Activated CD8-positive, alpha-beta memory T cell treated with anti-CD3 and anti-CD28 coated beads, Interleukin-2, amount 10 ng/mL, durations not matched to agents 7 days and 5 days (primary cell): Measurements from ENCODE around the gene FGF23. TPM values are rescaled to one million over a fixed set of nuclear protein-coding genes. Genes with fewer than 3 reads are reported as not detected.
A peak's percentile ranks its signal among the peaks of the same experiment; 100 is the strongest.

Experiments
- ATAC-seq: fragments of 150-1000 bp; cut with Tn5 transposase; one replicate; pipeline ENCODE4 v1.10.0; 2021; ENCODE audit warnings: moderate library complexity
- CTCF ChIA-PET: fragments of 350-600 bp; sonication (Branson Sonifier 250); formaldehyde crosslinking; loops from one replicate; lab custom pipeline; 2021; ENCODE audit warnings: antibody characterized with exemption; lab: Charles Lee
- DNase-seq: peaks from one replicate; pipeline ENCODE4 v3.0.0-alpha.2; 2020
- H3K27ac Mint-ChIP-seq: one replicate; pipeline ENCODE4 v1.8.0; 2021; ENCODE audit warnings: mild to moderate bottlenecking, mixed read lengths
- H3K27me3 Mint-ChIP-seq: one replicate; pipeline ENCODE4 v1.8.0; 2021; ENCODE audit warnings: mixed read lengths
- H3K36me3 Mint-ChIP-seq: one replicate; pipeline ENCODE4 v1.8.0; 2021; ENCODE audit warnings: mild to moderate bottlenecking, mixed read lengths
- H3K4me1 Mint-ChIP-seq: one replicate; pipeline ENCODE4 v1.8.0; 2021; ENCODE audit warnings: mixed read lengths
- H3K4me3 Mint-ChIP-seq: one replicate; pipeline ENCODE4 v1.8.0; 2021; ENCODE audit warnings: mild to moderate bottlenecking, moderate library complexity, mixed read lengths
- H3K9me3 Mint-ChIP-seq: one replicate; pipeline ENCODE4 v1.8.0; 2022; ENCODE audit warnings: low read depth, mixed read lengths
- total RNA-seq, 2 experiments: library from RNA; stranded (reverse); gene quantifications; one replicate each; pipeline ENCODE4 v1.2.3, GENCODE V29; 2021

Gene FGF23
- total RNA-seq = not detected

GRCh38 chr12:4379405-4379804, at the start of gene FGF23:
Gene FGF23, minus strand, starts transcription at chr12:4379712. Its CDS starts 130 bp downstream, at chr12:4379582.
- H3K36me3 Mint-ChIP-seq = no peaks in the 10 kb centered on the region
- no peak within 1 kb of the TSS for H3K4me3 Mint-ChIP-seq
- no peaks in the 10 kb centered on the region for H3K4me1 Mint-ChIP-seq
- peaks cover 62% of the 10 kb centered on the region for H3K27me3 Mint-ChIP-seq
- H3K27ac Mint-ChIP-seq = no peak within 1 kb of the TSS
- no peak for ATAC-seq
- CTCF ChIA-PET = interaction anchor here (1.1 kb wide), 1 partner anchor 494 kb away, joined by 3 read pairs; no protein-coding TSS in a partner anchor
- no peak for DNase-seq
- H3K9me3 Mint-ChIP-seq = no peaks in the 10 kb centered on the region

- H3K27me3 Mint-ChIP-seq = peaks cover 5% of the 10 kb centered on the region
- no peaks in the 10 kb centered on the region for H3K36me3 Mint-ChIP-seq
- ATAC-seq = no peak
- CTCF ChIA-PET = interaction anchor here (1.6 kb wide), 1 partner anchor 102 kb away, joined by 4 read pairs; no protein-coding TSS in a partner anchor
- no peaks in the 10 kb centered on the region for H3K9me3 Mint-ChIP-seq
- no peaks in the 10 kb centered on the region for H3K4me1 Mint-ChIP-seq
- no peak overlapping the region for H3K27ac Mint-ChIP-seq
- DNase-seq = no peak
- H3K4me3 Mint-ChIP-seq = no peak overlapping the region
Measured at GRCh38 chr12:4424422-4424821, 44.9 kb upstream of the FGF23 start.

- Mint-ChIP-seq H3K9me3 (no peaks in the 10 kb centered on the region), H3K36me3 (no peaks in the 10 kb centered on the region), H3K27ac (no peak overlapping the region), H3K4me1 (no peaks in the 10 kb centered on the region), H3K4me3 (no peak overlapping the region), H3K27me3 (peaks cover 9% of the 10 kb centered on the region)
- DNase-seq (no peak), ATAC-seq (no peak)
- CTCF ChIA-PET = interaction anchor here (1.6 kb wide), 1 partner anchor 103 kb away, joined by 4 read pairs; no protein-coding TSS in a partner anchor
Measured at GRCh38 chr12:4423528-4424195, 44.1 kb upstream of the FGF23 start.

- Mint-ChIP-seq H3K27ac (no peak overlapping the region), H3K4me3 (no peak overlapping the region), H3K4me1 (no peaks in the 10 kb centered on the region), H3K36me3 (no peaks in the 10 kb centered on the region), H3K27me3 (peaks cover 14% of the 10 kb centered on the region), H3K9me3 (no peaks in the 10 kb centered on the region)
- no peak for DNase-seq
- no peak for ATAC-seq
- CTCF ChIA-PET = interaction anchor here (1.3 to 2.6 kb wide), 4 partner anchors 8 to 103 kb away, joined by 3 to 8 read pairs (median 4); no protein-coding TSS in a partner anchor
Measured at GRCh38 chr12:4422985-4423384, 43.5 kb upstream of the FGF23 start.

GRCh38 chr12:4421590-4422031, 42.1 kb upstream of the FGF23 start:
- DNase-seq (no peak), ATAC-seq (peak; percentile 66)
- H3K9me3 Mint-ChIP-seq = no peaks in the 10 kb centered on the region
- CTCF ChIA-PET = interaction anchor here (0.6 to 2.9 kb wide), 14 partner anchors 9 to 110 kb away, joined by 3 to 13 read pairs (median 4); no protein-coding TSS in a partner anchor
- no peaks in the 10 kb centered on the region for H3K4me1 Mint-ChIP-seq
- H3K27me3 Mint-ChIP-seq = peaks cover 18% of the 10 kb centered on the region
- H3K4me3 Mint-ChIP-seq = no peak overlapping the region
- no peak overlapping the region for H3K27ac Mint-ChIP-seq
- no peaks in the 10 kb centered on the region for H3K36me3 Mint-ChIP-seq

GRCh38 chr12:4420138-4420670, 40.7 kb upstream of the FGF23 start:
- ATAC-seq (no peak), DNase-seq (no peak)
- CTCF ChIA-PET = interaction anchor here (0.7 to 2.9 kb wide), 10 partner anchors 8 to 544 kb away, joined by 3 to 13 read pairs (median 3); no protein-coding TSS in a partner anchor
- Mint-ChIP-seq H3K27me3 (peaks cover 31% of the 10 kb centered on the region), H3K27ac (no peak overlapping the region), H3K9me3 (no peaks in the 10 kb centered on the region), H3K4me1 (peaks cover 5% of the 10 kb centered on the region), H3K4me3 (no peak overlapping the region), H3K36me3 (no peaks in the 10 kb centered on the region)

- H3K27me3 Mint-ChIP-seq = peaks cover 31% of the 10 kb centered on the region
- no peak for ATAC-seq
- no peaks in the 10 kb centered on the region for H3K9me3 Mint-ChIP-seq
- H3K27ac Mint-ChIP-seq = no peak overlapping the region
- no peaks in the 10 kb centered on the region for H3K36me3 Mint-ChIP-seq
- CTCF ChIA-PET = no interaction called here
- peaks cover 12% of the 10 kb centered on the region for H3K4me1 Mint-ChIP-seq
- no peak overlapping the region for H3K4me3 Mint-ChIP-seq
- no peak for DNase-seq
Measured at GRCh38 chr12:4418913-4419312, 39.4 kb upstream of the FGF23 start.

GRCh38 chr12:4417936-4418335, 38.4 kb upstream of the FGF23 start:
- H3K27ac Mint-ChIP-seq = no peak overlapping the region

GRCh38 chr12:4417455-4417854, 37.9 kb upstream of the FGF23 start:
- no peak for ATAC-seq
- Mint-ChIP-seq H3K36me3 (no peaks in the 10 kb centered on the region), H3K27me3 (peaks cover 42% of the 10 kb centered on the region), H3K4me3 (no peak overlapping the region), H3K27ac (no peak overlapping the region), H3K4me1 (peaks cover 12% of the 10 kb centered on the region), H3K9me3 (no peaks in the 10 kb centered on the region)
- CTCF ChIA-PET = interaction anchor here (0.8 to 1.0 kb wide), 2 partner anchors 63 to 110 kb away, joined by 3 read pairs; no protein-coding TSS in a partner anchor
- no peak for DNase-seq

More at GRCh38 chr12:4417936-4418335, 38.4 kb upstream of the FGF23 start:
- Mint-ChIP-seq H3K9me3 (no peaks in the 10 kb centered on the region), H3K4me1 (peaks cover 12% of the 10 kb centered on the region), H3K4me3 (no peak overlapping the region), H3K27me3 (peaks cover 37% of the 10 kb centered on the region), H3K36me3 (no peaks in the 10 kb centered on the region)
- ATAC-seq (no peak), DNase-seq (no peak)
- CTCF ChIA-PET = interaction anchor here (0.8 to 1.0 kb wide), 2 partner anchors 63 to 110 kb away, joined by 3 read pairs; no protein-coding TSS in a partner anchor

- Mint-ChIP-seq H3K9me3 (no peaks in the 10 kb centered on the region), H3K4me1 (peaks cover 12% of the 10 kb centered on the region), H3K27ac (no peak overlapping the region), H3K27me3 (peaks cover 53% of the 10 kb centered on the region), H3K4me3 (no peak overlapping the region), H3K36me3 (no peaks in the 10 kb centered on the region)
- no peak for DNase-seq
- CTCF ChIA-PET = interaction anchor here (0.6 to 1.0 kb wide), 2 partner anchors 273 to 443 kb away, joined by 3 read pairs; no protein-coding TSS in a partner anchor
- ATAC-seq = no peak
Measured at GRCh38 chr12:4416276-4416675, 36.8 kb upstream of the FGF23 start.

GRCh38 chr12:4412465-4412864, 33.0 kb upstream of the FGF23 start:
- peaks cover 47% of the 10 kb centered on the region for H3K27me3 Mint-ChIP-seq
- no peaks in the 10 kb centered on the region for H3K9me3 Mint-ChIP-seq
- CTCF ChIA-PET = interaction anchor here (1.6 to 2.2 kb wide), 2 partner anchors 9 to 115 kb away, joined by 3 to 7 read pairs; no protein-coding TSS in a partner anchor
- no peak overlapping the region for H3K4me3 Mint-ChIP-seq
- H3K27ac Mint-ChIP-seq = no peak overlapping the region
- DNase-seq (no peak), ATAC-seq (no peak)
- H3K36me3 Mint-ChIP-seq = no peaks in the 10 kb centered on the region
- H3K4me1 Mint-ChIP-seq = peaks cover 12% of the 10 kb centered on the region

- no peak for ATAC-seq
- H3K9me3 Mint-ChIP-seq = no peaks in the 10 kb centered on the region
- H3K36me3 Mint-ChIP-seq = no peaks in the 10 kb centered on the region
- no peak overlapping the region for H3K27ac Mint-ChIP-seq
- peaks cover 46% of the 10 kb centered on the region for H3K27me3 Mint-ChIP-seq
- CTCF ChIA-PET = interaction anchor here (2.2 kb wide), 1 partner anchor 9 kb away, joined by 7 read pairs; no protein-coding TSS in a partner anchor
- no peak for DNase-seq
- H3K4me3 Mint-ChIP-seq = no peak overlapping the region
- peaks cover 12% of the 10 kb centered on the region for H3K4me1 Mint-ChIP-seq
Measured at GRCh38 chr12:4412056-4412455, 32.5 kb upstream of the FGF23 start.

GRCh38 chr12:4407136-4407535, 27.6 kb upstream of the FGF23 start:
- no peak for ATAC-seq
- no peaks in the 10 kb centered on the region for H3K4me1 Mint-ChIP-seq
- peaks cover 24% of the 10 kb centered on the region for H3K27me3 Mint-ChIP-seq
- H3K27ac Mint-ChIP-seq = no peak overlapping the region
- DNase-seq = no peak
- no peak overlapping the region for H3K4me3 Mint-ChIP-seq
- H3K9me3 Mint-ChIP-seq = no peaks in the 10 kb centered on the region
- no peaks in the 10 kb centered on the region for H3K36me3 Mint-ChIP-seq
- CTCF ChIA-PET = no interaction called here
